Ovary (tissue), 3 donors: ENCODE measurements around the gene MAT2A.

ENCODE experiments used
- POLR2A ChIP-seq: fragments of 450-650 bp; IDR thresholded peaks from one replicate; pipeline ENCODE4 v1.6.1; 2017; ENCODE audit warnings: antibody characterized with exemption, mild to moderate bottlenecking, moderate library complexity
- TF ChIP-seq, protein P1 (sequence below), 3 donors: fragments of 450-650 bp in 2 of 3; fragments of 200-600 bp in 1 of 3; IDR thresholded peaks; one replicate each; pipeline versions ENCODE4 v1.5.1 to v1.8.0; 2016 to 2022; ENCODE audit warnings: antibody characterized with exemption in 3 of 3, mild to moderate bottlenecking in 1 of 3
- donor health status: DM: no; HTN: no; CAD: no.

- TF ChIP-seq POLR2A, result no peak
- TF ChIP-seq, protein P1, sequence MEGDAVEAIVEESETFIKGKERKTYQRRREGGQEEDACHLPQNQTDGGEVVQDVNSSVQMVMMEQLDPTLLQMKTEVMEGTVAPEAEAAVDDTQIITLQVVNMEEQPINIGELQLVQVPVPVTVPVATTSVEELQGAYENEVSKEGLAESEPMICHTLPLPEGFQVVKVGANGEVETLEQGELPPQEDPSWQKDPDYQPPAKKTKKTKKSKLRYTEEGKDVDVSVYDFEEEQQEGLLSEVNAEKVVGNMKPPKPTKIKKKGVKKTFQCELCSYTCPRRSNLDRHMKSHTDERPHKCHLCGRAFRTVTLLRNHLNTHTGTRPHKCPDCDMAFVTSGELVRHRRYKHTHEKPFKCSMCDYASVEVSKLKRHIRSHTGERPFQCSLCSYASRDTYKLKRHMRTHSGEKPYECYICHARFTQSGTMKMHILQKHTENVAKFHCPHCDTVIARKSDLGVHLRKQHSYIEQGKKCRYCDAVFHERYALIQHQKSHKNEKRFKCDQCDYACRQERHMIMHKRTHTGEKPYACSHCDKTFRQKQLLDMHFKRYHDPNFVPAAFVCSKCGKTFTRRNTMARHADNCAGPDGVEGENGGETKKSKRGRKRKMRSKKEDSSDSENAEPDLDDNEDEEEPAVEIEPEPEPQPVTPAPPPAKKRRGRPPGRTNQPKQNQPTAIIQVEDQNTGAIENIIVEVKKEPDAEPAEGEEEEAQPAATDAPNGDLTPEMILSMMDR (IDR thresholded peaks at IDR 0.05), result no peak
Observed at GRCh38 chr2:85554980-85555612, 16.1 kb downstream of the MAT2A start.
